ENCODE measurements around the gene BCS1L.
"Not testable (repeated sequence)": the region's sequence is repeated elsewhere in the genome, so short reads cannot be mapped to it uniquely, and the experiment has no call there.

The BCS1L gene

GRCh38 chr2:218662827-218663226 lies 3.3 kb downstream of the BCS1L start:
- FAIRE-seq: no peak
- TF ChIP-seq TAF1 (IDR thresholded peaks at IDR 0.05; ENCODE audit: borderline replicate concordance, low read depth, low read length): no peak
- TF ChIP-seq POLR2AphosphoS5 (IDR thresholded peaks at IDR 0.05; ENCODE audit: low read depth, low read length): no peak
- TF ChIP-seq POLR2A (IDR thresholded peaks at IDR 0.05; ENCODE audit: low read depth, low read length): no peak

GRCh38 chr2:218663901-218664300 lies 4.4 kb downstream of the BCS1L start:
- FAIRE-seq (no peak), DNase-seq (ENCODE audit: insufficient read length) (no peak)
- no peak for TF ChIP-seq TAF1 (IDR thresholded peaks at IDR 0.05; ENCODE audit: borderline replicate concordance, low read depth, low read length)
- no peak for TF ChIP-seq POLR2A (IDR thresholded peaks at IDR 0.05; ENCODE audit: low read depth, low read length)
- no peak for TF ChIP-seq POLR2AphosphoS5 (IDR thresholded peaks at IDR 0.05; ENCODE audit: low read depth, low read length)

More at GRCh38 chr2:218662827-218663226, 3.3 kb downstream of the BCS1L start:
- no peak for DNase-seq (ENCODE audit: insufficient read length)

GRCh38 chr2:218664653-218665052 lies 5.2 kb downstream of the BCS1L start:
- TF ChIP-seq TAF1 (IDR thresholded peaks at IDR 0.05; ENCODE audit: borderline replicate concordance, low read depth, low read length) (no peak), POLR2A (IDR thresholded peaks at IDR 0.05; ENCODE audit: low read depth, low read length) (no peak), POLR2AphosphoS5 (IDR thresholded peaks at IDR 0.05; ENCODE audit: low read depth, low read length) (no peak)
- FAIRE-seq: no peak
- no peak for DNase-seq (ENCODE audit: insufficient read length)

DNA sequence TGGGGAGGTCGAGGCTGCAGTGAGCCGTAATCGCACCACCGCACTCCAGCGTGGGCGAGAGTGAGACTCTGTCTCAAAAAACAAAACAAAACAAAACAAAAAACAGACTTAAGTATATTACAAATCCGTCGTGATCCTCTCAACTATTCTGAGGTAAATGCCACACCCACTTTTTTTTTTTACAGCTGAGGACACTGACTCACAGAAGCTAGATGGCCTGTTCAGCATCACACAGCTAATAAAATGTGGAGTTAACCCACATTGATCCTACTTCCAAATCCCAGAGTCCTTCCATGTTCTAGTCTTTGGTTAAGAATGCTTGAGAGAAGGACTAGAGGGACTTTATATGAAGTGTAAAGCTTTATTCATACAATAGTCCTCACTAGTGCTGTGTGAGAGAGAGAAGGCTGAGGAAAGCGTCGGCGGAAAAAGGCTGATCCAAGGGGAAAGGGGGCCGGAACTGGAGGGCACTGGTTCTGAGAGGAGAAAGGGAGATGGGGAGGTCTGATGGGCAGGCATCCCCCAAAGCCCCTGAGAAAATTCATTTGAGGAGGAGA lies 11.7 kb downstream of the BCS1L start:
- no peak for FAIRE-seq
- DNase-seq (ENCODE audit: insufficient read length): no peak
- TF ChIP-seq TAF1 (IDR thresholded peaks at IDR 0.05; ENCODE audit: borderline replicate concordance, low read depth, low read length) (no peak), POLR2AphosphoS5 (IDR thresholded peaks at IDR 0.05; ENCODE audit: low read depth, low read length) (no peak), POLR2A (IDR thresholded peaks at IDR 0.05; ENCODE audit: low read depth, low read length) (no peak)

GRCh38 chr2:218671654-218672566 lies 12.4 kb downstream of the BCS1L start, which contains the start of the genes RNF25 and STK36:
TSS of gene RNF25 (minus strand) at chr2:218672002. CDS start at chr2:218671970, 32 bp downstream.
TSS of gene STK36 (plus strand) at chr2:218672086. CDS start at chr2:218672830, 744 bp downstream.
- FAIRE-seq: peak; percentile 97
- TF ChIP-seq POLR2AphosphoS5 (IDR thresholded peaks at IDR 0.05; ENCODE audit: low read depth, low read length): peak; percentile 70
- peak; percentile 87 for TF ChIP-seq POLR2A (IDR thresholded peaks at IDR 0.05; ENCODE audit: low read depth, low read length)
- TF ChIP-seq TAF1 (IDR thresholded peaks at IDR 0.05; ENCODE audit: borderline replicate concordance, low read depth, low read length): peak; percentile 86

GRCh38 chr2:218679119-218679518 lies 19.6 kb downstream of the BCS1L start:
- FAIRE-seq: no peak
- DNase-seq (ENCODE audit: insufficient read length): no peak
- TF ChIP-seq POLR2AphosphoS5 (IDR thresholded peaks at IDR 0.05; ENCODE audit: low read depth, low read length): no peak
- no peak for TF ChIP-seq TAF1 (IDR thresholded peaks at IDR 0.05; ENCODE audit: borderline replicate concordance, low read depth, low read length)
- no peak for TF ChIP-seq POLR2A (IDR thresholded peaks at IDR 0.05; ENCODE audit: low read depth, low read length)

More at GRCh38 chr2:218671654-218672566, 12.4 kb downstream of the BCS1L start, which contains the start of the genes RNF25 and STK36:
- DNase-seq (ENCODE audit: insufficient read length): peak; percentile 91

DNA sequence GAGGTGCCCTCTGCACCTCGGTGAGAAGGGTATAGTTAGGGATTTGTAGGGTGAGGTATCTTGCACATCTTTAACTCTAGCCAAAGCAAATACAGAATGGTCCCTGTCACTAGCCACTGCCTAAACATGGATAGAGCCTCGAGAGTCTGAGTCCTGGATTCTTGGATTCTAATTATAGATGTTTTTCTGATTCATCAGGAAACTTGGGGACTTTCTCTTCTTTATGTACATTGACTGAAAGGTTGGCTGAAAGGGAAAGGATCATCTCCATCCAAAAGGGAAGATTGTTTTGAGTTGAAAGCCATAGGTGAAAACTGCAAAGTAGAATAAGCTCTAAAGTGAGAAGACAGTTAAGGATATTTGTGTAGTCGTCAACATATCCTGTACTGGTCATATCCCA lies 20.6 kb downstream of the BCS1L start:
- no peak for DNase-seq (ENCODE audit: insufficient read length)
- TF ChIP-seq POLR2A (IDR thresholded peaks at IDR 0.05; ENCODE audit: low read depth, low read length): no peak
- TF ChIP-seq POLR2AphosphoS5 (IDR thresholded peaks at IDR 0.05; ENCODE audit: low read depth, low read length): no peak
- no peak for TF ChIP-seq TAF1 (IDR thresholded peaks at IDR 0.05; ENCODE audit: borderline replicate concordance, low read depth, low read length)
- FAIRE-seq: no peak

DNA sequence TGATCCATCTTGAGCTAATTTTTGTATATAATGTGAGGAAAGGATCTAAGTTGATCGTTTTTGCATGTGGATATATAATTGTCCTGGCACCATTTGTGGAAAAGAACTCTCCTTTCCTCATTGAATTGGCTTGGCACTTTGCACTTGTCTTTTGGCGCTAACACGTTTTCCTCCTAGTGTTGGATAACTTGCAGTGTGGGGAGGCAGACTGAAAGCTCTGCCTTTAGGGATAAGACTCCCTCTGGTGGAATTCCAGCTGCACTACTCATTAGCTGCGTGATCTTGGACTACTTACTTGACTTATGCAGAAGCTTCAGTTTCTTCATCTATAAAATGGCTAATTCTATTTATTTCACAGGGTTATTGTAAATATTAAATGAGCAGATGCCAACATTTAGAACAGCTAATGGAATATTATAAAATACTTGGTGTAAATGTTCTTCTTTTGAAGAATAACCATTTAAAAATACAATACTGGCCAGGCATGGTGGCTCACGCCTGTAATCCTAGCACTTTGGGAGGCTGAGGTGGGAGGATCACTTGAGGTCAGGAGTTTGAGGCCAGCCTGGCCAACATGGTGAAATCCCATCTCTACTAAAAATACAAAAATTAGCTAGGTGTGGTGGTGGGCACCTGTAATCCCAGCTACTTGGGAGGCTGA lies 28.0 kb downstream of the BCS1L start:
- not testable (repeated sequence) for FAIRE-seq; DNase-seq (ENCODE audit: insufficient read length)

DNA sequence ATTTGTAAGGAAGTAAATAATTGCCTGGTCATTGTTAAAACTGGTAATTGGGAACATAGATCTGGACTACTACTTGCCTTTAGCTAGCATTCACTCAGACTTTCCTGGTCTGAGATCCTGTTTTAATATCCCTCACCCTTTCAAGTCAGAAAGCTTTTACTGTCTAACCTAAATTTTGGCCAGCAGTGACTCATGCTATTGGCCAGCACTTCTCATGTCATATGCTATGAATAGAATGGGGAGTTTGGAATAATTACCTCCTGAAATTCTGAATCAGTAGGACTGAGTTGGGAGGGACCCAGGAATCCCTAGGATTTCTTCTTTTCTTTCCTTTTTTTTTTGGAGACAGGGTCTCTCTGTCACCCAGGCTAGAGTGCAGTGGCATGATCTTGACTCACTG lies 31.8 kb downstream of the BCS1L start:
- DNase-seq (ENCODE audit: insufficient read length) (no peak), FAIRE-seq (no peak)
- TF ChIP-seq POLR2AphosphoS5 (IDR thresholded peaks at IDR 0.05; ENCODE audit: low read depth, low read length) (no peak), POLR2A (IDR thresholded peaks at IDR 0.05; ENCODE audit: low read depth, low read length) (no peak), TAF1 (IDR thresholded peaks at IDR 0.05; ENCODE audit: borderline replicate concordance, low read depth, low read length) (no peak)

GRCh38 chr2:218694405-218695145 lies 35.1 kb downstream of the BCS1L start:
- FAIRE-seq (no peak), DNase-seq (ENCODE audit: insufficient read length) (no peak)
- no peak for TF ChIP-seq TAF1 (IDR thresholded peaks at IDR 0.05; ENCODE audit: borderline replicate concordance, low read depth, low read length)
- no peak for TF ChIP-seq POLR2A (IDR thresholded peaks at IDR 0.05; ENCODE audit: low read depth, low read length)
- no peak for TF ChIP-seq POLR2AphosphoS5 (IDR thresholded peaks at IDR 0.05; ENCODE audit: low read depth, low read length)

DNA sequence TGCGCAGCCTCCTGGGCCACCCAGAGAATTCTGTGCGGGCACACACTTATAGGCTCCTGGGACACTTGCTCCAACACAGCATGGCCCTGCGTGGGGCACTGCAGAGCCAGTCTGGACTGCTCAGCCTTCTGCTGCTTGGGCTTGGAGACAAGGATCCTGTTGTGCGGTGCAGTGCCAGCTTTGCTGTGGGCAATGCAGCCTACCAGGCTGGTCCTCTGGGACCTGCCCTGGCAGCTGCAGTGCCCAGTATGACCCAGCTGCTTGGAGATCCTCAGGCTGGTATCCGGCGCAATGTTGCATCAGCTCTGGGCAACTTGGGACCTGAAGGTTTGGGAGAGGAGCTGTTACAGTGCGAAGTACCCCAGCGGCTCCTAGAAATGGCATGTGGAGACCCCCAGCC lies 39.4 kb downstream of the BCS1L start:
- TF ChIP-seq TAF1 (IDR thresholded peaks at IDR 0.05; ENCODE audit: borderline replicate concordance, low read depth, low read length) (no peak), POLR2AphosphoS5 (IDR thresholded peaks at IDR 0.05; ENCODE audit: low read depth, low read length) (no peak), POLR2A (IDR thresholded peaks at IDR 0.05; ENCODE audit: low read depth, low read length) (no peak)
- DNase-seq (ENCODE audit: insufficient read length): no peak
- no peak for FAIRE-seq
